HepG2 (cell line): Measurements from ENCODE around the gene PLLP. TPM values are rescaled to one million over a fixed set of nuclear protein-coding genes. Genes with fewer than 3 reads are reported as not detected.

Experiments
- CENPBD1 ChIP-seq: sonication (generic); formaldehyde crosslinking; IDR thresholded peaks from 2 replicates; pipeline ENCODE4 v1.8.0; 2022; ENCODE audit warnings: missing genetic modification reagents, low read depth, mild to moderate bottlenecking, borderline replicate concordance
- CREB1 ChIP-seq, 2 experiments: fragments of 450-650 bp in 1 of 2; IDR thresholded peaks; 2 replicates each; pipeline ENCODE4 v1.6.1; 2016 to 2017; ENCODE audit warnings: control low read depth in 1 of 2, mild to moderate bottlenecking in 1 of 2, missing compliant biosample characterization in 1 of 2, missing genetic modification characterization in 1 of 2
- FOXA3 ChIP-seq: IDR thresholded peaks from 2 replicates; pipeline ENCODE4 v1.6.1; 2016; ENCODE audit warnings: missing genetic modification reagents, missing compliant biosample characterization
- HBP1 ChIP-seq: IDR thresholded peaks from 2 replicates; pipeline ENCODE4 v1.6.1; 2016; ENCODE audit warnings: low read depth, control low read depth
- MAF1 ChIP-seq: sonication (generic); formaldehyde crosslinking; IDR thresholded peaks from 2 replicates; pipeline ENCODE4 v1.5.0; 2020; ENCODE audit warnings: missing genetic modification reagents, borderline replicate concordance
- MIER2 ChIP-seq: IDR thresholded peaks from 2 replicates; pipeline ENCODE4 v1.6.1; 2016; ENCODE audit warnings: missing biosample characterization, missing genetic modification reagents
- REXO4 ChIP-seq: sonication (generic); formaldehyde crosslinking; IDR thresholded peaks from 2 replicates; pipeline ENCODE4 v1.8.0; 2022; ENCODE audit warnings: missing genetic modification reagents, mild to moderate bottlenecking, borderline replicate concordance
- SRSF4 ChIP-seq: fragments of 200-400 bp; formaldehyde crosslinking; IDR thresholded peaks from one replicate; pipeline ENCODE4 v1.6.1; 2018; ENCODE audit warnings: mild to moderate bottlenecking, low read depth, low read length, moderate library complexity; ENCODE audit not compliant: poor library complexity, severe bottlenecking
- SUZ12 ChIP-seq: fragments of 150-350 bp; IDR thresholded peaks from 2 replicates; pipeline ENCODE4 v1.6.1; 2014; ENCODE audit warnings: low read depth, low read length
- TARDBP ChIP-seq: sonication (generic); formaldehyde crosslinking; IDR thresholded peaks from 2 replicates; pipeline ENCODE4 v1.8.0; 2022; ENCODE audit warnings: mild to moderate bottlenecking, missing genetic modification reagents
- TOPORS ChIP-seq: sonication (generic); formaldehyde crosslinking; IDR thresholded peaks from 2 replicates; pipeline ENCODE4 v1.8.0; 2023; ENCODE audit warnings: mild to moderate bottlenecking, missing genetic modification reagents
- TRAFD1 ChIP-seq: sonication (generic); formaldehyde crosslinking; IDR thresholded peaks from 2 replicates; pipeline ENCODE4 v1.5.1; 2020; ENCODE audit warnings: missing genetic modification reagents, mild to moderate bottlenecking, borderline replicate concordance
- YEATS4 ChIP-seq: sonication (generic); formaldehyde crosslinking; IDR thresholded peaks from 2 replicates; pipeline ENCODE4 v1.4.0; 2020; ENCODE audit warnings: missing genetic modification reagents, borderline replicate concordance
- ZNF230 ChIP-seq: sonication (generic); formaldehyde crosslinking; IDR thresholded peaks from 2 replicates; pipeline ENCODE4 v1.4.0; 2020; ENCODE audit warnings: mild to moderate bottlenecking, missing genetic modification reagents
- ZNF274 ChIP-seq: sonication (generic); formaldehyde crosslinking; IDR thresholded peaks from 2 replicates; pipeline ENCODE4 v1.5.1; 2020; ENCODE audit warnings: mild to moderate bottlenecking, missing genetic modification reagents
- ZNF367 ChIP-seq: sonication (generic); formaldehyde crosslinking; IDR thresholded peaks from 2 replicates; pipeline ENCODE4 v1.4.0; 2020; ENCODE audit warnings: missing genetic modification reagents, borderline replicate concordance
- ZNF496 ChIP-seq: sonication (generic); formaldehyde crosslinking; IDR thresholded peaks from 2 replicates; pipeline ENCODE4 v1.8.1; 2023; ENCODE audit warnings: mild to moderate bottlenecking, moderate library complexity, missing genetic modification reagents; ENCODE audit not compliant: insufficient replicate concordance
- ZNF512B ChIP-seq: sonication (generic); formaldehyde crosslinking; IDR thresholded peaks from 2 replicates; pipeline ENCODE4 v1.5.1; 2020; ENCODE audit warnings: missing genetic modification reagents, mild to moderate bottlenecking, borderline replicate concordance
- ZNF563 ChIP-seq: sonication (generic); formaldehyde crosslinking; IDR thresholded peaks from 2 replicates; pipeline ENCODE4 v1.8.0; 2022; ENCODE audit warnings: mild to moderate bottlenecking, moderate library complexity, missing genetic modification reagents
- ZNF784 ChIP-seq: sonication (generic); formaldehyde crosslinking; IDR thresholded peaks from 2 replicates; pipeline ENCODE4 v1.5.1; 2020; ENCODE audit warnings: missing genetic modification reagents, mild to moderate bottlenecking, borderline replicate concordance
- ZNF878 ChIP-seq: sonication (generic); formaldehyde crosslinking; IDR thresholded peaks from 2 replicates; pipeline ENCODE4 v1.8.1; 2023; ENCODE audit warnings: mild to moderate bottlenecking, missing genetic modification reagents, moderate library complexity
- polyA plus RNA-seq, 8 experiments: library from polyadenylated mRNA; depleted of rRNA in 3 of 8; stranded (reverse) in 7 of 8; unstranded in 1 of 8; fragments of >200 nt; fragmentation: Illumina TruSeq in 4 of 8; extraction: Trizol in 4 of 8; gene quantifications; 2 replicates each; pipeline versions ENCODE4 v1.2.1 to v1.2.3, GENCODE V29; 2011 to 2016; ENCODE audit warnings: low read depth in 4 of 8, missing spikeins in 1 of 8, mixed read lengths in 1 of 8; ENCODE audit not compliant: insufficient read depth in 1 of 8
- total RNA-seq, 5 experiments: library from RNA; depleted of rRNA; stranded (reverse); fragments of >200 nt; fragmentation: Illumina TruSeq; extraction: Trizol; gene quantifications; 2 replicates each; pipeline ENCODE4 v1.2.3, GENCODE V29; 2016; ENCODE audit warnings: low read depth in 1 of 5

The PLLP gene
- total and polyA plus RNA-seq, 2 of the 13 experiments (the other 11 are each of a cell fraction or from before 2014, with no cell fraction given), result 60.6 to 127 TPM

GRCh38 chr16:57299719-57300386 is 15.4 kb upstream of the PLLP start (continued):
- no peak for TF ChIP-seq TRAFD1 (CRISPR knock-in tag)
- TF ChIP-seq ZNF367, result 0 out of 2 replicates have a peak, but pooled peaks have one; percentile 28
- no peak for TF ChIP-seq ZNF784 (CRISPR knock-in tag)
- TF ChIP-seq ZNF274, result no peak
- TF ChIP-seq TOPORS (CRISPR knock-in tag), result no peak
- peak; percentile 95; the same call in 1 of the 2 replicates for TF ChIP-seq CENPBD1 (CRISPR knock-in tag)
- no peak for TF ChIP-seq ZNF512B
- TF ChIP-seq CREB1 (IDR thresholded peaks at IDR 0.05), result no peak
- peak; percentile 59; the same call in 1 of the 2 replicates for TF ChIP-seq CREB1 (CRISPR knock-in tag; IDR thresholded peaks at IDR 0.05)
- TF ChIP-seq FOXA3 (CRISPR knock-in tag), result peak; percentile 56; the same call in 1 of the 2 replicates
- TF ChIP-seq YEATS4 (CRISPR knock-in tag), result no peak; the same call in 1 of the 2 replicates
- peak; percentile 83 for TF ChIP-seq MIER2 (CRISPR knock-in tag)
- no peak for TF ChIP-seq SUZ12
- TF ChIP-seq ZNF496, result no peak
- TF ChIP-seq HBP1 (CRISPR knock-in tag), result peak; percentile 53; the same call in 1 of the 2 replicates
- peak; percentile 99 for TF ChIP-seq MAF1 (CRISPR knock-in tag)
- TF ChIP-seq ZNF878 (CRISPR knock-in tag), result peak; percentile 96; the same call in 1 of the 2 replicates
- 0 out of 2 replicates have a peak, but pooled peaks have one; percentile 49 for TF ChIP-seq ZNF563 (CRISPR knock-in tag)
- TF ChIP-seq TARDBP (CRISPR knock-in tag), result peak; percentile 35; the same call in 1 of the 2 replicates
- no peak for TF ChIP-seq SRSF4
- TF ChIP-seq ZNF230 (CRISPR knock-in tag), result 0 out of 2 replicates have a peak, but pooled peaks have one; percentile 68
- TF ChIP-seq REXO4 (CRISPR knock-in tag), result no peak
